ENCODE measurements around the gene SYPL1.

The SYPL1 gene

GRCh38 chr7:106089647-106090046, 22.5 kb downstream of the SYPL1 start:
- DNase-seq = no peak

DNA sequence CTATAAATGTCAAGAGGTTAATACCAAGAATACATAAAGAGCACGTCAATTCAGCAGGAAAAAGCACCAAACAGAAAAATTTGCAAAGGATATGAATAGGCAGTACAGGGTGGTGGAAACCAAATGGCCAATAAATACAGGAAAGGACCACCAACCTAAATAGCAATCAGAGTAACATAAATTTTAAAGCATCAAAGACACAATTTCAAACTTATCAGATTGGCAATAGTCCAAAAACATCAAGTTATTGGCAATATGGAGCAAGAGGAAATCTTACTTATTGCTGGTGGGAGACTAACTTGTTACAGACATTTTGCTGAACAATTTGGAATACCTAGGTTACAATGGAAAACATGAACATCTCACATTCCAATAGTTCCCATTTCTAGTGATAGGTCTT, 24.1 kb downstream of the SYPL1 start:
- DNase-seq = no peak

DNA sequence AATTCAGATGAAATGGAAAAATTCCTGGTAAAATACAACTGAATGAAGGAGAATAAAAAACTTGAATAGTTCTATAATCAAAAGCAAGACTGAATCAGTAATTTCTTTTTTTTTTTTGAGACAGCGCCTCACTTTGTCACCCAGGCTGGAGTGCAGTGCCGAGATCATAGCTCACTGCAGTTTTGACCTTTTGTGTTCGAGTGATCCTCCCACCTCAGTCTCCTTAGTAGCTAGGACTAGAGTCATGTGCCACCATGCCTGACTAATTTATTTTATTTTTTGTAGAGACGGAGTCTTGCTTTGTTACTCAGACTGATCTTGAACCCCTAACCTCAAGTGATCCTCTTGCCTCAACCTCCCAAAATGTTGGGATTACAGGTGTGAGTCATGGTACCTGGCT, 26.1 kb downstream of the SYPL1 start:
- DNase-seq = no peak

- no peak for DNase-seq
Measured at GRCh38 chr7:106085015-106085414, 27.1 kb downstream of the SYPL1 start.

DNA sequence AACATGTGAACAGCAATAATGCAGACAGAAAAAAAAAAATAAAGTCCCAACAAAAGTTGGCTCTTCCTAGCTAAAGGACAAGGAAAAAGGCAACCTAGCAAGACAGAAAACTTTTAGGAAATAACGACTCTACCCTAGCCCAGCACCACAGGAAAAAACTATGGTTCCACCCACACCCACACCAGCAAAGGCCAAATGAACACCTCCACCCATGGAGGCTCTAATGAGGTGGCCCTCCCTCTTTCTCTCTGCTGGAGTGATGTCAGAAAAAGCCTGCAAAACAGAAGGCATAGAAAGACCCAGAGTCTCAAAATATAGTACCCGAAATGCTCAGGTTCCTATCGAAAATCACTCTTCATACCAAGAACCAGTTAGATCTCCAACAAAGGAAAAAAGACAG, 28.4 kb downstream of the SYPL1 start:
- no peak for DNase-seq

DNA sequence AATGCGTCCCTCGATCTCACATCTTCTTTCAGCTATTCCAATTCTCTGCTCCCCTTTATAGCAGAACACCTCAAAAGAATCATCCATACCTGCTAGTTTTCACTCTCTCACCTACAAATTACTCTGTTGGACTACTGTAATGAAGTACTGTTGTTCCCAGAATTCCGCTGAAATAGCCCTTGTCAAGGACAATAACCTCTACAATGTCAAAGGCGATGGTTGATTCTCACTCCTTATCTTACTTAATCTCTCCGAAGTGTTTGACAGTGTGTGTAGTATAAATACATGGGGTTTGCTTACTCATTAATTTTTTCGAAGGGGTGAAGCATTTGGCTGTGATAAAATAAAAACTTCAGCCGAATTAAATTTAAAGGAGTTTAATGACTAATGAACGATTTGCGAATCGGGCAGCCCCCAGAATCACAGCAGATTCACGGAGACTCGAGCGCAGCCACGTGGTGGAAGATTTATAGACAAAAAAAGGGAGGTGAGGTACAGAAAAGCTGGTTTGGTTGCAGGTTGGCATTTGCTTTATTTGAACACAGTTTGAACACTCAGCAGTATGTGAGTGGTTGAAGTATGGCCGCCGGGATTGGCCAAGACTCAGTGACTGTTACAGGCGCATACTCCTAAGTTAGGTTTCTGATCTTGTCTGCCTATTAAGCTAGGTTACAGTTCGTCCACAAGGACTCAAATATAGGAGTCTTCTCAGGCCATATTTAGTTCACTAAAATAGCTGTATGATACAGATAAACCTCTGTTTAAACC, 29.8 kb downstream of the SYPL1 start:
- DNase-seq = no peak

DNA sequence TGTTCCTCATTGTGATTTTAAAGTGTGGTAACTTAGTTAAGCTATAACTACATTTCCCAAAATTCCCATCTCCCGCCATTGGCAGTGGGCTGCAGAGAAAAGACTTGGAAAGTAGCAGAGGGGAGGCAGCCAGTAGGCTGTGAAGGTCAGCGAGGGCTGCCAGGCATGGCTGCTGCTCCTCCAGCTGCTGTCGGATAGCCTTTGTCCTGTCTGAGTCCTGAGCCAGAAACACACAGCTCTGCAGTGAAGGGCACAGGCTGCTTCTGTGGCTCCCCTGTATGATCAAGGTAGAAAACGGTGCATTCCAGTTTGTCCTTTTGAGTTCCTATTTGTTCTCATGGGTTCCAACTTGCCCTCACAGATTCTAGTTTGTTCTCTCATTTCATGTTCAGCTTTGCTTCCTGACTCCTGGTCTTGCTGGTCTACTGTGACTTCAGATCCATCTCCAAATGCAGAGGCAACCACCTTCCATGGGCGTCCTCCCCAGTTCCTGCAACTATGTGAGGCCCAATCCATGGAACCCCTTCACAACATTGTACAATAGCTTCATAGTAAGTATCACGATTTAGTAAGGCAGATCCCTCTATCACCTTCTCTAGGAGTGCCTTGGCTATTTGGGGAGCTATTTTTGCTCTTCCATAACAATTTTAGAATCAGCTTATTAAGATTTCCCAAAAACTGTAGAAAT, 31.7 kb downstream of the SYPL1 start:
- no peak for DNase-seq

GRCh38 chr7:106076537-106076936, 35.6 kb downstream of the SYPL1 start:
- DNase-seq = no peak

DNA sequence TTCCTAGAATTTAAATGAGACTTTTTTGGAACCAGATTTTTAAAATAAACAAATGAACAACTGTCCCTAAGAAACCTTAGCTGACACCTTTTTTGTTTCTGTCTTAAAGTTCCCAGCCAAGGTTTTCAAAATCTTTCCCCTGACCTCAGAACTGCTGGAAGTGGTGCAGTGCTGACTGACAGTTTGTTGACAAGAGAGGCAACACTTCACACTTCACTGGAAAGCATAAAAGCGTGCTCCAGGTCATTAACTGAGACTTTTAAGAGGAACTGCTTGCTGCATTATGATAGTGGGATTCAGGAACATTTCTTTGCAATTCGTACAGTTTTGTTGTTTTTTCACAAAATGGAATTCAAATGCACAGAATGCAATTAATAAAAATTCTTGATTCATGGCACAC, 36.2 kb downstream of the SYPL1 start:
- no peak for DNase-seq

DNA sequence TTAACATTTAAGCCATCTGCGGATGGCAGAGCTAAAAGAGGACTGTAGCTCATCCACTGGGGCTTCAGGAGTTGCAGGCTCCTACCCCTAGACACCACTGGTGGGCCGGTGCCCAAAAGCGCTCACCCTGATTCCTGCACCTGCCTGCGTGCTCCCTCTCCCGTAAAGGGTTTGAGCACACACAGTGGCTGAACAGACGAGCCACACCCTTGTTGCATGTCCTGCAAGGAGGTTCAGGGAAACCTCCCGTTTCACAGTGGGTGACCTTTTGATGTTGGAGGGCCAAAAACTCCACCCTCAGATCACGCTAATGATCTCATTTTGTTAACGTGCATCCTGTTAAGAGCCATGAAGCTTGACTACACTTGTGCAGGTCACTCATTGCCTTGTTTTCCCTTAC, 37.9 kb downstream of the SYPL1 start:
- DNase-seq = no peak

- DNase-seq = no peak
Measured at GRCh38 chr7:106073701-106074100, 38.4 kb downstream of the SYPL1 start.

- no peak for DNase-seq
Measured at GRCh38 chr7:106072715-106073091, 39.4 kb downstream of the SYPL1 start.

- peak; percentile 77 for DNase-seq
Measured at GRCh38 chr7:106071999-106072714, 40.0 kb downstream of the SYPL1 start.

GRCh38 chr7:106071356-106071998, 40.6 kb downstream of the SYPL1 start:
- peak; percentile 61 for DNase-seq

- peak; percentile 10 for DNase-seq
Measured at GRCh38 chr7:106070567-106071254, 41.4 kb downstream of the SYPL1 start.

- peak; percentile 57 for DNase-seq
Measured at GRCh38 chr7:106070201-106070551, 41.9 kb downstream of the SYPL1 start.

GRCh38 chr7:106069471-106070200, 42.5 kb downstream of the SYPL1 start:
- DNase-seq = no peak

DNA sequence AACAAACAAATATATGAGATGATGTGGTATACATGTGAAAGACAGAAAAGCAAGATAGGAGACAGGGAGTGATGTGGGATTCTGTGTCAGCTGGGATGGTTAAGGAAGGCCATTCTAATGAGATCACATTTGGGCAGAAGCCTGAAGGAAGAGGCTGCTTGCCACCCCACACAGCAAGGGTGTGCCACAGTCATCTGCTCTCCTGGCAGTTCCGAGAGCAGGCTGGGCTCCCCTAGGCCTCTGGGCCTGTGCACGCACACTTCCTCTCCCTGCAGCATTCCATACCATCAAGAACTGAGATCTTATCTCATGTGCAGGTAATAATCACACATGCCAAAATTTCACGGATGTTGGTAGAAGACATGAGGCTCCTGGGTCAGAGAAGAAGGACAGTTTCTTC, 43.1 kb downstream of the SYPL1 start:
- DNase-seq = no peak

DNA sequence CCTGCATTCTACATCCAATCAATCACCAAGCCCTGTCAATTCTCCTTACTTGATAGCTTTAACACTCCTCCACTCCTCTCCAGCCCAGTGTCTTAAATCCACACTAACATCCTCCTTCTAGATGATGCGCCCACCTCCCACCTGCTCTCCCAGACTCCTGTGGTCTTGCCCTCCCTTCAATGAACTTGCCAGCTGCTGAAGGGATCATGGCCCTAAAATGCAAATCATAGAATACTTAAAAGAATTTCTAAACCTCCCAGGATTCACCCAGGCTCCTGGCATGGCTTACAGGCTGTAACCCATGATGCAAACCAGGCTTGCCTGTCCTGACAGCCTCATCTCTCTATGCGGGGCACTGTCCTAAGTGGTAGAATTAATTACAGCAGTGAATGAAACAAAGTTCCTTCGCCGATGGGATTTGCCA, 43.6 kb downstream of the SYPL1 start:
- DNase-seq = no peak

DNA sequence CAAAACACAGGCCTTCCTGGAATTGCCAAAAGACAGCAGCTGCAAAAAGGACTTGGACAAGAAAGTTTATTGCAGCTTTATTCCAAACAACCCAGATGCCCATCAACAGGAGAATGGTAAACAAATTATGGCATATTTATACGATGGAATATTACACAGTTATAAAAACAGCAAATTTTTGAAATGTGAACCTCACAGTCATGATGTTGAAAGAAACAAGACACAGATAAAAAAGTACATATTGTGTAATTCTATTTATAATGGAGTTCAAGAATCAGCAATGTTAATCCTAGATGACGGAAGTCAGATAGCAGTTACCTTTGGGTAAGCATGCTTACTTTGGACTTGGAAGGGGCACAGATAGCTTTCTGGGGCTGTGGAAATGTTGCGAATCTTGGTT, 44.4 kb downstream of the SYPL1 start:
- DNase-seq = no peak

DNA sequence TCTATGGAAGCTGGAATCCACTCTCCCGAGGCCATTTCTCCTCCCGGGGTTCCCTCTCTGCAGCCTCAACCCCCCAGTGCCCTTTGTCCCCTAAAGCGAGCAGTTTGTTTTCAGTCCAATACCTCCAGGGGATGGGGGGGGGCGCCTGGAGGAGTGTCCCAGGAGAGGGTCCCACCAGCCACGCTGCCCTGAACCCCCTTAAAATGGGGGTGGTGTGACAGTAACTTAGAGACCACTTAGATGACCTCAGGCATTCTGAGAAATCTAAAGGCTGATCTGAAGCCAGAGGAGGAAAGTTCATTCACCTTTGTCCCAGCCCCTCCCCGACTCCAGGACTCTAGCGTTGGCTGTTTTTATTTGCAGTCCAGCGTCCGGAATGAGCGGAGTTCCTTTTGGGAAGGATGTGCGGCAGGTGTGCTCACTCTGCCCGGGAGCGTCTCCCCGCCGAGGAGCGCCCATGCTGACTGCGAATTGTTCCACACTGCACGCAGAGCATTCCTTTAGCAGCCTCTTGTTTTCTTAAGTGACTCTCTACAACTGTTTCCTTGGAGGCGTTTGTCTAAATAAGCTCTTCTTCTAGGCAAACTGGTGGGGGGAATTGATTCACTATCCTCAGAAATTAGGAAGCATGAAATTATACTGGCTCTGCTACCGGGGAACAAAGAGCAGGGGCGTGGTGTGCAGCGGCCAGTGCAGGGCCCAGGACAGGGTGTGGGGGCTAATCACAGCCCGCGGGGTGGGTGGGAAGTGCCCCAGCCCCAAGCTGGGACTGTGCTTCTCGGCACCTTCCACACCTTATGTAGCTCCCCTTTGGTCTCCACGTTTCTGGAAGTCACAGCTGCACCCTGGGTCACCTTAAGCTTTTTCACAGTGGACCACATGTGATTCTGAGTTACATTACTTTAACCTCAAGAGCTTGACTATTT, 46.3 kb downstream of the SYPL1 start:
- no peak for DNase-seq
